Effector CD4-positive, alpha-beta T cell (primary cell): ENCODE results near the gene WNT8B.
A peak's percentile ranks its signal among the peaks of the same experiment; 100 is the strongest.

Experiments
- DNase-seq: peaks from one replicate; pipeline ENCODE4 v3.0.0-alpha.2; 2020

WNT8B gene

DNA sequence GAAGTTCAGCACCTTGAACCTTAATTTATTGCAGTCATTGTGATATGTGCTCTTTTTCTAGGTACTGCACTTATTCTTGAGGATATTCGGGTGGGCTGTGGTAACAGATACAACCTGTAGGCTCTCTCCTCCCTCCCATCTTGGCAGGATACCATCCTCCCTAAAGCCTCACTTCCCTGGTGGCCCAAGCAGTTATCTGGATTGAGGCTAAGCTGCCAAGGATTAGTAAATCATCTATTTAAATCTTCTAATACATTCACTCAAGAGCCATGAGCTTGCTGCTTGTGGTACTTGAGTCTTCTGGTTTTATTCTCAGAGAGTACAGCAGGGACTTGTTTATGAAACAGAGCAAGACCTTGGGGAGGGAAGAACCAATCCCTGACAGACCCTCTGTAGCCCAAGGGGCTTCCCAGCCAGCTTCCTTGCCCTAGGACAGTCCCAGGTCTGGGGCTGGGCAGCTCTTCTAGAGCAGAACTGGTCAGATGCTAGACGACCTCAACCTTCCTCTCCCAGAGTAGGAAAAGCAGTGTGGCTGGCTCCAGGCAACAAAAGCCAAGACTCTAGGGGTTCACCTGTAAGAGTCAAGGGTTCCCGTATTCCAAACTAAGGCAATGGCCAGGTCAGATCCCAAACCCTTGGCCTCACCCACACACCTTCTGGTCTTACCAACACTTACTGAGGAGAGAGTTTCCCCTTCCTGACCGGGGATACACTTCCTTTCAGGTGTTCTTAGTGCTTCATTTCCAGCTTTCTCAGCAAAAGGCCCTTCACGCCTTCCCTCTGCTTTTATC lies 21.3 kb downstream of the WNT8B start:
- no peak for DNase-seq

DNA sequence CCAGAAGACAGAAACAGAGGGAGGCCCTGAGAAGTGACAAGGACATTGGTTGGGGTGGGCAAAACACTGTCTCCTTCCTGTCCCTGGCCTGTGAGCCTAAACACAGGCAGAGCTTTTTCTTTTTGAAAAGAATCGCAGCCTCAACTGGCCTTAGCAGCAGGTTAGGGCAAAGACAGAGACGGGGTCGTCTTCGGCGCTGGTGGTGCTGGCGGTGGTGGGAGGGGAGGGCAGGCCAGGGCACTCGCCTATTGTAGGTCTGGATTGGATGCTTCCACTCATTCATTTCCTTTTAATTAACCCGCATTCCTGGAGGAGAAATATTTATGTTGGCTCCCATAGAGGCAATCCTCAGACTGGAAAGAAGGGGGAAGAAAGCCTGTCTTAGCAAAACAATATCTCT lies 22.6 kb downstream of the WNT8B start:
- DNase-seq: no peak

DNA sequence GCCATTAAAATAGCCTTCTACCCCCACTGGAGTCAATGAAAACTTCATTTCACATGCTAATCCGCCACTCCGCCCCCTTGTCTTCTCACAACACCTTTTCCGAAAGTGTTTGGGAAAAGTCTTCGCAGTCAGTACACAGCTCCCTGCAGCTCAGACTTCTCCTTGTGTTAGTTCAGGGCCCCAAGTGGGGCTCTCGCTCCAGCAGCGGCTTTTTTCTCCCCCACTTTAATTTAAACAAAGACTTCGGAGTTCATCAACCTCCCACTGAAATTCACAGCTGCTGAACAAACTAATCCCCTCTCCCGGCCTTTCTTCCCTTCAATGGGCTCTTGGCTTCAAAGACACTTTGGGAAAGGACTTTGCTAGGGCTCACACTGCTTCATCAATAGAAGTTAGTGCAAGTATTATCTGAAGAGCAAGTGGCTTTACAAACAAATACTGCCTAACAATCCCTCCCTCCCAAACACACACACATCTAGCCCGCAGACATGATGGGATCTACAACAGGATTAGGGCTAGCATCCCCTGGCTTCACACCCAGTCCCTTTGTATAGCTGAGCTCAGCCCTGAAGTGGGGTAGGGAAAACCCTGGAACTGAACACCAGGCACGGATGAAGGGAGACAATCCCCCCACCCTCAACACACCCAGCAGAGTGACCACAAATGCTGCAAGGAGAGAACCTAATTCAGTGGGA lies 23.1 kb downstream of the WNT8B start:
- no peak for DNase-seq

DNA sequence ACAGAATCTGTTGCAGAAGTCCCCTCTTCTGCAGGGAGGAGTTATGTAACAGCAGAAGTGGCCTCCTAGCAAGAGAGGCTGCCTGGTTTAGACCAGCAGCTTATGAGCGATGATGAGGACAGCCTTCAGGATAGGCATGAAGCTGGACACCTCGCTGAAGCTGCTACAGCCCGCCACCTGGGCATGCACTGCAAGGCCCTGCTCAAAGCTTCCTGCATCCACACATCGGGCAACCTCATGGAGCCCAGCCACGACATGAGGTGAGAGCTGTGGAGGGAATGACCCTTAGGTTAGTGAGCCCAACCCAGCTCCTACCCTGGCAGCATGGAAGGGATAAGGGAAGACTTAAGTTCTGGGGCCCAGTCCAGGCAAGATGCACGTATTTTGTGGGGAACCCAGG lies 24.7 kb downstream of the WNT8B start:
- DNase-seq: no peak

GRCh38 chr10:100489396-100489795 lies 26.6 kb downstream of the WNT8B start:
- DNase-seq: no peak

DNA sequence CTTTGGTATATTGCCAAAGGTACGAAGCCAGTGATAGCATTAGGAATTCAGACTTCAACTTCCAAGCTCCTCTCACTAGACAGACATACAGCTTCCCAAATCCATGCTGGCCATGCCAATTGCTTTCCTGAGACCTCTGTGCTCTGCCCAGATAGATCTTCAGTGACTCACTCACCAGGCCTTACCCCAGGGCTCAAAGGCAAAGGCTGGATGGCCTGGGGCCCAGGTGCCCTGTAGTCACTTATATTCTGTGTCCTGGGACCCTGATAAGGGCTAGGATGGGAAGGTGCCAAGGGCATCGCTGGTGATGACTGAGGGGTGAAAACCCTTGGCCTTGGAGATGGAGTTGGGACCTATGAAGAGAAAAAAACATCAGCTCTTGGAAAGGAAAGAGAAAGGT lies 27.7 kb downstream of the WNT8B start:
- DNase-seq: no peak

DNA sequence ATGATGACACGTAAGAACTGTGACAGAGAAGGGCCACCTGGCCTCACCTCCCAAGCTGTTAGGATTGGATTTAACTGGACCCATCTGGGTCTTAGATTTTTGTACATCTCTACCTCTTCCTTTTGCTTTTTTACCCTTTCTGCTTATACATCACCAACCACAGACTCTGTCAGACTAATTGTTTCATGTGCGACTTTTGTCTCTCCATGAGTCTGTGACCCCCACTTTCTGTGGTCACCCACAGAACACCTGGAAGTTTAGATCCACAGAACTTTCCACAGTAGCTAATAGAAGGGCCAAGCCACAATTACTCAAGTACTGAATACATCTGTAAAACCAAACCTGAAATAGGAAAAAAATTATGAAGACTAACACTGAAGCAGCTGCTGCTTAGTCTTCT lies 33.8 kb downstream of the WNT8B start:
- no peak for DNase-seq

DNA sequence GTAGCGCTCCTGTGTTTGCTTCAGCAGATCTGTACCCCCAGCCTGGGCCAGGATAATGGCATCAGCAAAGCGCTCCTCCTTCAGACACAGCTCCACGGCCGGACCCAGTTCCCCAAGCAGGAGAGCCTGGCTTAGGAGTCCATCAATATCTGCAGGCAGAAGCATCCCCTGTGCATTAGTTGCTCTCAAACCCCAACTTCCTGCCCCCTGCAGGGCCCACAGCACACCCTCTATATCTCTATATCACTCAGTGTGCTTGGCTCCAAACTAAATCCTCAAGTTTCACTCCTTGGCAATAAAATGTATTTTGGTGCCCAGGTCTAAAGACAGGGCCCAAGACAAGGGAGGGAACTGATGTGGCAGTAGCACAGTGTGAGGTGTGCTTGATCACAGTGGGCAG lies 35.2 kb downstream of the WNT8B start:
- no peak for DNase-seq

DNA sequence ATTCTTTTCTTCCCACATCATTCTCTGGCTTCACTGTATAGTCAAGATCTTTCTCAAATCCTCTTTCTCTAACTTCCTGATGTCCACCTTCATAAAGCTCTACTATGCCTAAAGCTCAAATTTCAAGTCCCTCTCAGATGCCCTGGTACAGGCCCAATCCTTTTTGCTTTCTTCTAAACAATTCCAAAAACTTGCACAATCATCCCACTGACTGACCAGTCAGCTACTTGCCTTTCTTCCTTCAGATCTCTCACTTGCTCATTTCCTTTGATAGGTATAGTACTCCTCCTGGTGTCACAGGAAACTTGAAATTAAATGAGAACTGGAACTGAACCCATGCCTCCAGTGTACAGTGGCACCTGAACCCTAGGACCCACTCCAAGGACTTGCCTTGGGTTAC lies 38.6 kb downstream of the WNT8B start:
- no peak for DNase-seq

GRCh38 chr10:100502926-100503494 lies 40.2 kb downstream of the WNT8B start:
- no peak for DNase-seq

DNA sequence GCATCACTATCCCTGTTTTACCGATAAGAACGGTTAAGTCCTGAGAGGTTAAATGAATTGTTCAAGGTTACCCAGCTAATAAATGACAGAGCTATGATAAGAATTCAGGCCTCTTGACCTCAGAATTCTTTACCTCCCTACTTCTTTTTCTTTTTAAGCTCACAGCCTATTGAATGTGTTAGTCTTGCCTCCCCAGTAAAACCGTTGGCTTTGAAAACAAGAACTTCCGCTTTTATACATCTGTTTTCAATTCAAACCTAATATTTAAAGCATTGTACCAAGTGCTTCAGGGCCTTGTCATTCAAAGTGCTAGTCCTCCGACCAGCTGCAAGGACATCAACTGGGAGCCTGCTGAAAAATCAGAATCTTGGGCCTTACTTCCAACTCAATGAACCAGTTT lies 41.3 kb downstream of the WNT8B start:
- DNase-seq: no peak

GRCh38 chr10:100505164-100505563 lies 42.4 kb downstream of the WNT8B start:
- no peak for DNase-seq

GRCh38 chr10:100506596-100507356 lies 44.0 kb downstream of the WNT8B start:
- no peak for DNase-seq

DNA sequence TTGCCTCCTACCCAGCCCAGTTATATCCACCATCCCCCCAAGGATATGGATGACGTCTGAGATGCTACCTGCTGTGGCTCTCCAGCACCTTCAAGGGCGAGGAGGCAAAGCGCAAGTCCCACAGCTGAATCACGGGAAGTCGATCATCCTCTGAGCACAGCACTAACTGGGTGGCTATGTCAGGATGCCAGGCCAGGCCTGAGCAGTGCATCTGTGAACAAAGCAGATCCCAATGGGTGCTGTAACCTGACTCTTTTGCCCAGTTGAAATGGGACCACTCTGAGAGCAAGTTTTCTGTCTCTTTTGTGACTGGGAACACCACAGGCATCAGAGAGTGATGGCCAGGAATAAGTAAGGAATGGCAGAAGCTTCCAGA lies 44.5 kb downstream of the WNT8B start:
- no peak for DNase-seq

DNA sequence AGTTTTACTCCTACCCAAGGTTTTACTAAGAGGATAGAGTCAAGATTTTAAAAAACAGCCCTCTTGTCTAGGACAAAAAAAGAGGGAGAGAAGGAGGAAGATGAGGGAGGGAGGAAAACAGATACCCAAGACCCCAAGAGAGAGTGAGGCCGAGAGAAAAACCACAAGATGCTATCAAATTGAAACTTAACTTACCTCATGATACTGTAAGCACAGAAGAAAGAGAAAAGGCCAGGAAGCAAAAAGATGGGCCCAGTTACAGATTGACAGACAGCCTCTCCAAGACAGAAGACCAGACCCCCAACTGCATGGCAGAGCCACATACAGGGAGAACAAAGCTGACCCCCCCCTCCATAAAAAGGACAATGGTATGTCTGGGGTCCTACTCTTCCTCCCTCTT lies 45.5 kb downstream of the WNT8B start:
- DNase-seq: no peak

- peak; percentile 21 for DNase-seq
Observed at GRCh38 chr10:100508691-100509150, 45.9 kb downstream of the WNT8B start.

DNA sequence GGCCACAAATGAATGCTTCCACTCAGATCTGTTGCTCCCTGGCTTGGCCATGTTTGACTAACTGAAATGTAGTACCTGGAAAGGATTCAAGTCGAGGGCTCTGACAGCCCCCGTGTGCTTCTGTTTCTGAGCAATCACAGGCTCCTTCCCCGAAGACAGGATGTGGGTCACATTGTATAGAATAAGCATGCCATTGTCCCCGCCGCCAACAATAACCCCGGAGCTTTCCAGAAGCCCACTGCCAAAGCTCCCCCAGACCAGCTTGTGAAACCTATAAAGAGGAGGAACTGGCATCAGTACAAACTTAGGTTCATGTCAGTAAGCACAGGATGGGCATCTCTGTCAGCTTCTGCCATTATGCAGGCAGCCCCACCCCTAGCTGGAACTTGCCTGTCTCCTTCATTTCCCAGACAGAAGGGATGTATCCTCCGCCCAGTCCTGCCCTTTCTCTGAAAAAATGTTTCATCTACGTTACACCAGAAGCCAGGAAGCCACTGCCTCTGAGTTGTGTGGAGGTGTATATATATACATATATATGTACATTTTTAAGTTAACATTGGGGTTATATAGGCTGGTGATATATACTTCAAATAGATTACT lies 46.5 kb downstream of the WNT8B start:
- no peak for DNase-seq

GRCh38 chr10:100510533-100511308 lies 47.9 kb downstream of the WNT8B start:
- peak; percentile 49 for DNase-seq

- no peak for DNase-seq
Observed at GRCh38 chr10:100515612-100516011, 52.8 kb downstream of the WNT8B start.

- DNase-seq: no peak
Observed at GRCh38 chr10:100516847-100517246, 54.0 kb downstream of the WNT8B start.

- peak; percentile 53 for DNase-seq
Observed at GRCh38 chr10:100518761-100519241, 56.0 kb downstream of the WNT8B start.
